ENCODE data around the gene MZF1.
"Not testable (repeated sequence)": the region's sequence is repeated elsewhere in the genome, so short reads cannot be mapped to it uniquely, and the experiment has no call there.

The MZF1 gene

GRCh38 chr19:58572818-58573657 is at the start of gene MZF1:
TSS of gene MZF1 (minus strand) at chr19:58573335. CDS start at chr19:58571389, 1,946 bp downstream.
- DNase-seq = no peak

- not testable (repeated sequence) for DNase-seq
These were observed 34.1 kb upstream of the MZF1 start for GRCh38 chr19:58607213-58607612.

- DNase-seq = not testable (repeated sequence)
These were observed 33.2 kb upstream of the MZF1 start for GRCh38 chr19:58606251-58606896.

- DNase-seq = no peak
These were observed 13.1 kb upstream of the MZF1 start for GRCh38 chr19:58586133-58586765.

- DNase-seq = no peak
These were observed 12.5 kb upstream of the MZF1 start for GRCh38 chr19:58585442-58586132.

- DNase-seq = no peak
These were observed 11.6 kb upstream of the MZF1 start for GRCh38 chr19:58584498-58585441.

- DNase-seq = no peak
These were observed 9.8 kb upstream of the MZF1 start for GRCh38 chr19:58582985-58583384.

GRCh38 chr19:58581227-58582141 is 8.3 kb upstream of the MZF1 start:
- no peak for DNase-seq

GRCh38 chr19:58579473-58580142 is 6.5 kb upstream of the MZF1 start:
- DNase-seq = no peak

GRCh38 chr19:58578012-58578925 is 5.1 kb upstream of the MZF1 start:
- no peak for DNase-seq

GRCh38 chr19:58577581-58577980 is 4.4 kb upstream of the MZF1 start:
- DNase-seq = not testable (repeated sequence)

- DNase-seq = no peak
These were observed 2.3 kb upstream of the MZF1 start for GRCh38 chr19:58575183-58576041.

- no peak for DNase-seq
These were observed 576 bp upstream of the MZF1 start for GRCh38 chr19:58573658-58574164.

GRCh38 chr19:58572026-58572817 is 913 bp downstream of the MZF1 start:
- DNase-seq = no peak

- no peak for DNase-seq
These were observed 1.6 kb downstream of the MZF1 start for GRCh38 chr19:58571575-58571947.

GRCh38 chr19:58570770-58571574 is 2.2 kb downstream of the MZF1 start:
- DNase-seq = no peak

Data from stimulated activated naive CD4-positive, alpha-beta T cell (primary cell).